ENCODE measurements around the gene CDON.

CDON gene

GRCh38 chr11:125959931-125960330, 102.7 kb downstream of the CDON start:
- Histone ChIP-seq H3K4me3 (replicated peaks; ENCODE audit: insufficient read depth, low read length) (no peak overlapping the region), H3K27me3 (ENCODE audit: insufficient read depth, poor library complexity, severe bottlenecking) (no peaks in the 10 kb centered on the region), H3K27ac (replicated peaks) (no peak overlapping the region)
- TF ChIP-seq POLR2AphosphoS5 (IDR thresholded peaks at IDR 0.05; ENCODE audit: low read depth) (no peak), SPI1 (IDR thresholded peaks at IDR 0.05; ENCODE audit: borderline replicate concordance, low read depth) (no peak), REST (IDR thresholded peaks at IDR 0.05; ENCODE audit: insufficient replicate concordance, low read depth) (no peak), GABPA (IDR thresholded peaks at IDR 0.05; ENCODE audit: low read depth) (no peak), CTCF (IDR thresholded peaks at IDR 0.05; ENCODE audit: insufficient read depth, low read length) (no peak)
- DNase-seq (ENCODE audit: low read depth in 1 of 2, low spot score in 1 of 2) = no peak

- DNase-seq (ENCODE audit: low read depth in 1 of 2, low spot score in 1 of 2) = no peak
- Histone ChIP-seq H3K4me3 (replicated peaks; ENCODE audit: insufficient read depth, low read length) (no peak overlapping the region), H3K27ac (replicated peaks) (no peak overlapping the region), H3K27me3 (ENCODE audit: insufficient read depth, poor library complexity, severe bottlenecking) (no peaks in the 10 kb centered on the region)
- TF ChIP-seq CTCF (IDR thresholded peaks at IDR 0.05; ENCODE audit: insufficient read depth, low read length) (no peak), REST (IDR thresholded peaks at IDR 0.05; ENCODE audit: insufficient replicate concordance, low read depth) (no peak)
Measured at GRCh38 chr11:125959511-125959910, 103.2 kb downstream of the CDON start.

GRCh38 chr11:125958872-125959400, 103.7 kb downstream of the CDON start:
- DNase-seq (ENCODE audit: low read depth in 1 of 2, low spot score in 1 of 2) = no peak
- TF ChIP-seq POLR2AphosphoS5 (IDR thresholded peaks at IDR 0.05; ENCODE audit: low read depth) (no peak), CTCF (IDR thresholded peaks at IDR 0.05; ENCODE audit: insufficient read depth, low read length) (no peak), SPI1 (IDR thresholded peaks at IDR 0.05; ENCODE audit: borderline replicate concordance, low read depth) (no peak), GABPA (IDR thresholded peaks at IDR 0.05; ENCODE audit: low read depth) (no peak), REST (IDR thresholded peaks at IDR 0.05; ENCODE audit: insufficient replicate concordance, low read depth) (no peak)
- no peak overlapping the region for H3K4me3 ChIP-seq (replicated peaks; ENCODE audit: insufficient read depth, low read length)
- no peak overlapping the region for H3K27ac ChIP-seq (replicated peaks)
- H3K27me3 ChIP-seq (ENCODE audit: insufficient read depth, poor library complexity, severe bottlenecking) = no peaks in the 10 kb centered on the region

All from HL-60 (cell line).